Fibroblast of lung (primary cell): ENCODE results near the gene LPIN1. TPM values are rescaled to one million over a fixed set of nuclear protein-coding genes. Genes with fewer than 3 reads are reported as not detected.

Source experiments
- DNase-seq, 2 donors: peaks; one replicate each; pipeline versions ENCODE4 v3.0.0 to v3.0.0-alpha.2; 2010; ENCODE audit warnings: low read depth in 2 of 2
- H2AFZ ChIP-seq: 2 replicates; pipeline ENCODE4 v1.5.1; 2012; ENCODE audit warnings: low read length, control low read depth, inconsistent platforms
- H3K27ac ChIP-seq: 2 replicates; pipeline ENCODE4 v1.5.1; 2011; ENCODE audit warnings: low read length, control low read depth; ENCODE audit not compliant: insufficient read depth
- H3K27me3 ChIP-seq: 2 replicates; pipeline ENCODE4 v1.5.1; 2011; ENCODE audit warnings: mild to moderate bottlenecking, low read length; ENCODE audit not compliant: control insufficient read depth, insufficient read depth
- H3K36me3 ChIP-seq: 2 replicates; pipeline ENCODE4 v1.5.1; 2011; ENCODE audit warnings: low read length; ENCODE audit not compliant: control insufficient read depth, insufficient read depth
- H3K4me1 ChIP-seq: 2 replicates; pipeline ENCODE4 v1.5.1; 2011; ENCODE audit warnings: low read length; ENCODE audit not compliant: control insufficient read depth, insufficient read depth; ENCODE audit errors: extremely low read depth
- H3K4me2 ChIP-seq: 2 replicates; pipeline ENCODE4 v1.5.1; 2011; ENCODE audit warnings: low read length, control low read depth; ENCODE audit not compliant: insufficient read depth; ENCODE audit errors: extremely low read depth
- H3K4me3 ChIP-seq, 4 experiments: fragments of 200-600 bp in 1 of 4; sonication (generic) in 1 of 4; replicated peaks in 1 of 4; 2 replicates each; pipeline ENCODE4 v1.5.1; 2011 to 2016; ENCODE audit warnings: low read length in 4 of 4, low read depth in 3 of 4, mild to moderate bottlenecking in 3 of 4, control low read depth in 2 of 4, inconsistent platforms in 1 of 4, mixed read lengths in 1 of 4; ENCODE audit not compliant: insufficient read depth in 1 of 4; ENCODE audit errors: control extremely low read depth in 1 of 4
- H3K79me2 ChIP-seq: 2 replicates; pipeline ENCODE4 v1.5.1; 2012; ENCODE audit warnings: mild to moderate bottlenecking, low read length, inconsistent platforms; ENCODE audit not compliant: control insufficient read depth, insufficient read depth
- H3K9ac ChIP-seq: 2 replicates; pipeline ENCODE4 v1.5.1; 2011; ENCODE audit warnings: mild to moderate bottlenecking, low read length, control low read depth; ENCODE audit not compliant: insufficient read depth
- H3K9me3 ChIP-seq: 2 replicates; pipeline ENCODE4 v1.5.1; 2012; ENCODE audit warnings: low read depth, low read length; ENCODE audit not compliant: control insufficient read depth, insufficient read depth
- H4K20me1 ChIP-seq: 2 replicates; pipeline ENCODE4 v1.5.1; 2011; ENCODE audit warnings: low read length; ENCODE audit not compliant: control insufficient read depth, insufficient read depth; ENCODE audit errors: extremely low read depth
- EZH2 ChIP-seq: IDR thresholded peaks from 2 replicates; pipeline ENCODE4 v1.5.1; 2012; ENCODE audit warnings: low read length, control low read depth, mild to moderate bottlenecking; ENCODE audit errors: missing control alignments
- polyA plus RNA-seq, 2 donors: library from polyadenylated mRNA; depleted of rRNA in 1 of 2; stranded (reverse) in 1 of 2; unstranded in 1 of 2; fragments of >200 nt; gene quantifications; 2 replicates each; pipeline ENCODE4 v1.2.1, GENCODE V29; 2011 to 2012; ENCODE audit warnings: missing spikeins in 1 of 2
- total RNA-seq: library from RNA; depleted of rRNA; stranded (reverse); fragments of >200 nt; gene quantifications from 2 replicates; pipeline ENCODE4 v1.2.1, GENCODE V29; 2014
- TF ChIP-seq, protein P1 (sequence below), 2 donors: IDR thresholded peaks in 1 of 2; conservative IDR thresholded peaks in 1 of 2; 1 replicate in 1 of 2; 2 replicates in 1 of 2; pipeline ENCODE4 v1.5.1; 2011 to 2012; ENCODE audit warnings: low read length in 2 of 2, control low read depth in 1 of 2, inconsistent platforms in 1 of 2, low read depth in 1 of 2, mild to moderate bottlenecking in 1 of 2

Gene LPIN1
- total and polyA plus RNA-seq, 2 donors (not counting 1 experiment from before 2014, with no cell fraction given), result 87.8 to 205 TPM

DNA sequence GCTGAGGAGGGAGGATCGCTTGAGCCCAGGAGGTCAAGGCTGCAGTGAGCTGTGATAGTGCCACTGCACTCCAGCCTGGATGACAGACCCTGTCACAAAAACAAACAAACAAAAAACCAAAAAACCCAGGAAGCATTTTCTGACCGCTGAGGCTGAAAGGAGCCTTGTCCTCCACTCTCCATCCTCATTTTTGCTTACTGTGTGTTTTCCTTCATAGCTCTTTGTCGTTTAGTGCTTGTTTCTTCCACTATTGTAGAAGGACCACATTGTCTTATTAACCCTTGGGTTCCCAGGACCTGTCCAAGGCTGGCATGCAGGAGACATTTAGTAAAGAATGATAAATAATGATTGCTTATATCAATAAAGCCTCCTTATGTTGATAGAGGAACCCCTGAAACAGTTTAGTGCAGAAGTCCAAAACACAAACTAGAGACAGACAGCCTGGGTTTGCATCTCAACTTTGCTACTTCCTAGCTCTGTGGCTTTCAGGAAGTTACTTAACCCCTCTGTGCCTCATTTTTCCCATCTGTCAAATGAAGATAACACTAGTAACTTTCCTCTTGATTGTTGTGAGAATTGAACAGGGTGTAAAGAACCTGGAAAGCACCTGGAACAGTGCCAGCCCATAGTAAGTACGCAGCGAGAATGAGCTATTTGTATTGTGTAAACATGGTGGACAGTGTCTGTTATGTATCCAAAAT lies 126.0 kb downstream of the LPIN1 start:
- DNase-seq, result no peak
- no peaks in the 10 kb centered on the region for H3K9me3 ChIP-seq
- no peaks in the 10 kb centered on the region for H4K20me1 ChIP-seq
- no peak overlapping the region for H3K4me3 ChIP-seq
- no peak overlapping the region for H2AFZ ChIP-seq
- H3K36me3 ChIP-seq, result no peaks in the 10 kb centered on the region
- H3K4me2 ChIP-seq, result no peak overlapping the region
- no peaks in the 10 kb centered on the region for H3K79me2 ChIP-seq
- no peak overlapping the region for H3K9ac ChIP-seq
- TF ChIP-seq EZH2, result no peak
- TF ChIP-seq, protein P1, sequence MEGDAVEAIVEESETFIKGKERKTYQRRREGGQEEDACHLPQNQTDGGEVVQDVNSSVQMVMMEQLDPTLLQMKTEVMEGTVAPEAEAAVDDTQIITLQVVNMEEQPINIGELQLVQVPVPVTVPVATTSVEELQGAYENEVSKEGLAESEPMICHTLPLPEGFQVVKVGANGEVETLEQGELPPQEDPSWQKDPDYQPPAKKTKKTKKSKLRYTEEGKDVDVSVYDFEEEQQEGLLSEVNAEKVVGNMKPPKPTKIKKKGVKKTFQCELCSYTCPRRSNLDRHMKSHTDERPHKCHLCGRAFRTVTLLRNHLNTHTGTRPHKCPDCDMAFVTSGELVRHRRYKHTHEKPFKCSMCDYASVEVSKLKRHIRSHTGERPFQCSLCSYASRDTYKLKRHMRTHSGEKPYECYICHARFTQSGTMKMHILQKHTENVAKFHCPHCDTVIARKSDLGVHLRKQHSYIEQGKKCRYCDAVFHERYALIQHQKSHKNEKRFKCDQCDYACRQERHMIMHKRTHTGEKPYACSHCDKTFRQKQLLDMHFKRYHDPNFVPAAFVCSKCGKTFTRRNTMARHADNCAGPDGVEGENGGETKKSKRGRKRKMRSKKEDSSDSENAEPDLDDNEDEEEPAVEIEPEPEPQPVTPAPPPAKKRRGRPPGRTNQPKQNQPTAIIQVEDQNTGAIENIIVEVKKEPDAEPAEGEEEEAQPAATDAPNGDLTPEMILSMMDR (conservative IDR thresholded peaks at IDR 0.05 in 1 of 2, IDR thresholded peaks at IDR 0.05 in 1 of 2; ENCODE audit: low read depth in 1 of 2, low read length in 2 of 2), result no peak
- H3K27ac ChIP-seq, result no peak overlapping the region
- no peaks in the 10 kb centered on the region for H3K27me3 ChIP-seq
- no peaks in the 10 kb centered on the region for H3K4me1 ChIP-seq

GRCh38 chr2:11872948-11873269 lies 126.5 kb downstream of the LPIN1 start:
- no peaks in the 10 kb centered on the region for H3K9me3 ChIP-seq
- H3K4me3 ChIP-seq, result no peak overlapping the region
- H3K4me2 ChIP-seq, result no peak overlapping the region
- no peaks in the 10 kb centered on the region for H4K20me1 ChIP-seq
- no peaks in the 10 kb centered on the region for H3K79me2 ChIP-seq
- H2AFZ ChIP-seq, result no peak overlapping the region
- H3K27ac ChIP-seq, result no peak overlapping the region
- H3K36me3 ChIP-seq, result no peaks in the 10 kb centered on the region
- no peaks in the 10 kb centered on the region for H3K27me3 ChIP-seq
- no peak for DNase-seq
- no peak overlapping the region for H3K9ac ChIP-seq
- H3K4me1 ChIP-seq, result no peaks in the 10 kb centered on the region
- TF ChIP-seq, protein P1 (conservative IDR thresholded peaks at IDR 0.05 in 1 of 2, IDR thresholded peaks at IDR 0.05 in 1 of 2; ENCODE audit: low read depth in 1 of 2, low read length in 2 of 2), result no peak
- TF ChIP-seq EZH2, result no peak

DNA sequence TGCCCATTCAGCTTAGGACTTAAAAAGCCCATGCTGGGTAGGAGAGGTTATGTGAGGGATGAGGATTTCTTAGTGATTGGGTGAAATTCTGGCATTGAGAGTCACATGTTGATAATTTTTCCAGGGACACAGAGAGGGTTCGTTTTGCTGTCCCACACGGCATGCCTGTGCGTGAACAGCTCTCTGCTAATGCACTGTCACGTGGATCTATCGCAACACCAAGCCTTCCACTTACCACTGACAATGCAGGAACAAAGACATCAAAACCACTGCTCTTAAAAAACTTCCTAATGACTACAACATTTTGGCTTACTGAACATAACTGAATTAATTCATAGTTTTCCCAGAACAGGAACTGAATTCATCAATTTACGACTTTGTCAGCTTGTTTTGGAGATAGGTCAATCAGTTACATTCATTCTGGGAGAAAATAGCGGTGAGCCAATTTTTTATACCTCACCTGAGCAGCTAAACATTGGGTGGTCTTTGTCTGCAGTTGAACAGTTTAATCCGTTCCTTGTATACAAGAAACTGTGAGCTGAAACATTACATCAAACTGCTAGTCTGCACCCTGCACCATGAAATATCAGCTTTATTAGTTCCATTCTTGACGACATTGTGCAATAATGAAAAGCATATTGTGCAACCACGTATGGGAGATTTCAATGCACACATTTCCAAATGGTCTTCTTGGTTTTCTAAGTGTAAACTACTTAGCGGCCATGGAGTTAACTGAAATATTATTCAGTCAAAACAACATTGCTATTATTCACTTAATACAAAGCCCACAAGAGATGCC lies 127.1 kb downstream of the LPIN1 start:
- Histone ChIP-seq H3K36me3 (no peaks in the 10 kb centered on the region), H3K27me3 (no peaks in the 10 kb centered on the region), H3K79me2 (no peaks in the 10 kb centered on the region), H3K27ac (no peak overlapping the region), H2AFZ (no peak overlapping the region), H3K9me3 (no peaks in the 10 kb centered on the region), H3K4me2 (no peak overlapping the region), H4K20me1 (no peaks in the 10 kb centered on the region), H3K4me3 (no peak overlapping the region), H3K9ac (no peak overlapping the region), H3K4me1 (no peaks in the 10 kb centered on the region)
- no peak for TF ChIP-seq EZH2
- TF ChIP-seq, protein P1 (conservative IDR thresholded peaks at IDR 0.05 in 1 of 2, IDR thresholded peaks at IDR 0.05 in 1 of 2; ENCODE audit: low read depth in 1 of 2, low read length in 2 of 2), result no peak
- DNase-seq, result peak in 1 of 2 donors; percentile 95
